H1 (cell line): Measurements from ENCODE around the gene NR5A2. TPM values are rescaled to one million over a fixed set of nuclear protein-coding genes. Genes with fewer than 3 reads are reported as not detected.

ENCODE experiments used
- KDM4A ChIP-seq: IDR thresholded peaks from one replicate; pipeline ENCODE4 v1.7.1; 2012; ENCODE audit warnings: low read depth, mild to moderate bottlenecking, moderate library complexity, low read length, inconsistent platforms; ENCODE audit not compliant: severe bottlenecking
- PHF8 ChIP-seq: fragments of 200-600 bp; sonication (generic); conservative IDR thresholded peaks from 2 replicates; pipeline ENCODE4 v1.7.1; 2012; ENCODE audit warnings: low read depth, mild to moderate bottlenecking, inconsistent platforms, low read length, moderate library complexity
- RFX5 ChIP-seq: IDR thresholded peaks from 2 replicates; pipeline ENCODE4 v1.6.1; 2011; ENCODE audit warnings: low read depth, low read length, improper control_type of control experiment, borderline replicate concordance
- RXRA ChIP-seq: IDR thresholded peaks from 2 replicates; pipeline ENCODE4 v1.6.1; 2011; ENCODE audit warnings: low read depth, mild to moderate bottlenecking, low read length, moderate library complexity; ENCODE audit not compliant: insufficient read depth
- SIN3A ChIP-seq, 2 experiments: IDR thresholded peaks in 1 of 2; conservative IDR thresholded peaks in 1 of 2; 2 replicates each; pipeline ENCODE4 v1.6.1; 2011 to 2012; ENCODE audit warnings: low read length in 2 of 2, improper control_type of control experiment in 1 of 2, low read depth in 1 of 2, mild to moderate bottlenecking in 1 of 2
- SIX5 ChIP-seq: IDR thresholded peaks from 2 replicates; pipeline ENCODE4 v1.6.1; 2011; ENCODE audit warnings: mild to moderate bottlenecking, low read depth, low read length
- SP4 ChIP-seq: IDR thresholded peaks from 2 replicates; pipeline ENCODE4 v1.6.1; 2012; ENCODE audit warnings: low read length, inconsistent platforms
- SRF ChIP-seq: IDR thresholded peaks from 2 replicates; pipeline ENCODE4 v1.6.1; 2011; ENCODE audit warnings: mild to moderate bottlenecking, low read depth, low read length, moderate library complexity
- SUZ12 ChIP-seq: fragments of 200-600 bp; sonication (generic); IDR thresholded peaks from 2 replicates; pipeline ENCODE4 v1.6.1; 2012; ENCODE audit warnings: mild to moderate bottlenecking, inconsistent platforms, low read length, moderate library complexity, mixed read lengths
- YY1 ChIP-seq: IDR thresholded peaks from 2 replicates; pipeline ENCODE4 v1.6.1; 2011; ENCODE audit warnings: low read depth, mild to moderate bottlenecking, low read length
- polyA plus RNA-seq, 7 experiments: library from polyadenylated mRNA; depleted of rRNA in 3 of 7; stranded (reverse) in 5 of 7; unstranded in 2 of 7; fragments of >200 nt in 5 of 7; fragments of 200-250 nt in 2 of 7; gene quantifications; 1 replicate in 5 of 7; 2 replicates in 1 of 7; 4 replicates in 1 of 7; pipeline versions ENCODE4 v1.2.1 to v1.2.3, GENCODE V29; 2011 to 2013; ENCODE audit warnings: missing spikeins in 2 of 7, mixed read lengths in 2 of 7
- total RNA-seq: library from RNA; stranded (reverse); fragmentation: NEBNext Ultra II Directional; extraction: Animal tissue kit (Norgen Biotek cat#: 25700); gene quantifications from 2 replicates; pipeline ENCODE4 v1.2.1, GENCODE V29; 2021
- TF ChIP-seq, protein P1 (sequence below): fragments of 300-600 bp; sonication (generic); IDR thresholded peaks from 2 replicates; pipeline ENCODE4 v1.7.1; 2012; ENCODE audit warnings: low read length, moderate library complexity, mild to moderate bottlenecking, inconsistent platforms; ENCODE audit not compliant: insufficient replicate concordance

NR5A2 gene
- total and polyA plus RNA-seq, 2 of the 8 experiments (the other 6 are each of a cell fraction or from before 2014, with no cell fraction given), result 1.7 to 11.6 TPM

DNA sequence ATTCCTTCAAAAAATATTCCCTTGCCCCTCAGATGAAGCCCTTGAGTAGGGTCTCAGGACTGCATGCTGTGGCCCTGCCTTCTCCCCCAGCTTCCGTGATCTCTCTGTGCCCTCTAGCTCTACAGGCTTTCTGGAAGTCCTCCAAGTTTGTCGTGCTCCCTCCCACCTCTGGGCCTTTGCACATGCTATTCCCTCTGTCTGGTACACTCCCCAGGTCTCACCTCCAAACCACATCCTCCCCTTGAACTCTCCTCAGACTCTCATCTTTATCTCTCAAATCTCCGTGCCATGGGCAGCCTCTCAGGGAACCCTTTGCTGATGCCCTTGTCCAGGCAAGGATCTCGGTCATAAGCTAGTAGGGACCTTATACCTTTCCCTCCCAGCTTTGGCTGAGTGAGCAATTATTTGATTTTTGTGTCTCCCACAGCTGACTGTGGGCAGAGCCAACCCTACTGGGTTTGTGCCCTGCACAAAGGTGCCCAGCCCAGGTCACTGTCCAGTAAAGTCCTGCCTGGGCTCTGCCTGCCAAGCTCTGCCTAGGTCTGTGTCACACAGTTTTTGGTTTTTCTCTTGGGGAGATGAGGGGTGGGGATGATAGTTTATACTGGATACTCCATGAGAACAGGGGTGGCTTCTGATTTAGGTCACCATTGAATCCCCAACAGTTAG is 194.2 kb downstream of the NR5A2 start (continued):
- TF ChIP-seq, protein P1, sequence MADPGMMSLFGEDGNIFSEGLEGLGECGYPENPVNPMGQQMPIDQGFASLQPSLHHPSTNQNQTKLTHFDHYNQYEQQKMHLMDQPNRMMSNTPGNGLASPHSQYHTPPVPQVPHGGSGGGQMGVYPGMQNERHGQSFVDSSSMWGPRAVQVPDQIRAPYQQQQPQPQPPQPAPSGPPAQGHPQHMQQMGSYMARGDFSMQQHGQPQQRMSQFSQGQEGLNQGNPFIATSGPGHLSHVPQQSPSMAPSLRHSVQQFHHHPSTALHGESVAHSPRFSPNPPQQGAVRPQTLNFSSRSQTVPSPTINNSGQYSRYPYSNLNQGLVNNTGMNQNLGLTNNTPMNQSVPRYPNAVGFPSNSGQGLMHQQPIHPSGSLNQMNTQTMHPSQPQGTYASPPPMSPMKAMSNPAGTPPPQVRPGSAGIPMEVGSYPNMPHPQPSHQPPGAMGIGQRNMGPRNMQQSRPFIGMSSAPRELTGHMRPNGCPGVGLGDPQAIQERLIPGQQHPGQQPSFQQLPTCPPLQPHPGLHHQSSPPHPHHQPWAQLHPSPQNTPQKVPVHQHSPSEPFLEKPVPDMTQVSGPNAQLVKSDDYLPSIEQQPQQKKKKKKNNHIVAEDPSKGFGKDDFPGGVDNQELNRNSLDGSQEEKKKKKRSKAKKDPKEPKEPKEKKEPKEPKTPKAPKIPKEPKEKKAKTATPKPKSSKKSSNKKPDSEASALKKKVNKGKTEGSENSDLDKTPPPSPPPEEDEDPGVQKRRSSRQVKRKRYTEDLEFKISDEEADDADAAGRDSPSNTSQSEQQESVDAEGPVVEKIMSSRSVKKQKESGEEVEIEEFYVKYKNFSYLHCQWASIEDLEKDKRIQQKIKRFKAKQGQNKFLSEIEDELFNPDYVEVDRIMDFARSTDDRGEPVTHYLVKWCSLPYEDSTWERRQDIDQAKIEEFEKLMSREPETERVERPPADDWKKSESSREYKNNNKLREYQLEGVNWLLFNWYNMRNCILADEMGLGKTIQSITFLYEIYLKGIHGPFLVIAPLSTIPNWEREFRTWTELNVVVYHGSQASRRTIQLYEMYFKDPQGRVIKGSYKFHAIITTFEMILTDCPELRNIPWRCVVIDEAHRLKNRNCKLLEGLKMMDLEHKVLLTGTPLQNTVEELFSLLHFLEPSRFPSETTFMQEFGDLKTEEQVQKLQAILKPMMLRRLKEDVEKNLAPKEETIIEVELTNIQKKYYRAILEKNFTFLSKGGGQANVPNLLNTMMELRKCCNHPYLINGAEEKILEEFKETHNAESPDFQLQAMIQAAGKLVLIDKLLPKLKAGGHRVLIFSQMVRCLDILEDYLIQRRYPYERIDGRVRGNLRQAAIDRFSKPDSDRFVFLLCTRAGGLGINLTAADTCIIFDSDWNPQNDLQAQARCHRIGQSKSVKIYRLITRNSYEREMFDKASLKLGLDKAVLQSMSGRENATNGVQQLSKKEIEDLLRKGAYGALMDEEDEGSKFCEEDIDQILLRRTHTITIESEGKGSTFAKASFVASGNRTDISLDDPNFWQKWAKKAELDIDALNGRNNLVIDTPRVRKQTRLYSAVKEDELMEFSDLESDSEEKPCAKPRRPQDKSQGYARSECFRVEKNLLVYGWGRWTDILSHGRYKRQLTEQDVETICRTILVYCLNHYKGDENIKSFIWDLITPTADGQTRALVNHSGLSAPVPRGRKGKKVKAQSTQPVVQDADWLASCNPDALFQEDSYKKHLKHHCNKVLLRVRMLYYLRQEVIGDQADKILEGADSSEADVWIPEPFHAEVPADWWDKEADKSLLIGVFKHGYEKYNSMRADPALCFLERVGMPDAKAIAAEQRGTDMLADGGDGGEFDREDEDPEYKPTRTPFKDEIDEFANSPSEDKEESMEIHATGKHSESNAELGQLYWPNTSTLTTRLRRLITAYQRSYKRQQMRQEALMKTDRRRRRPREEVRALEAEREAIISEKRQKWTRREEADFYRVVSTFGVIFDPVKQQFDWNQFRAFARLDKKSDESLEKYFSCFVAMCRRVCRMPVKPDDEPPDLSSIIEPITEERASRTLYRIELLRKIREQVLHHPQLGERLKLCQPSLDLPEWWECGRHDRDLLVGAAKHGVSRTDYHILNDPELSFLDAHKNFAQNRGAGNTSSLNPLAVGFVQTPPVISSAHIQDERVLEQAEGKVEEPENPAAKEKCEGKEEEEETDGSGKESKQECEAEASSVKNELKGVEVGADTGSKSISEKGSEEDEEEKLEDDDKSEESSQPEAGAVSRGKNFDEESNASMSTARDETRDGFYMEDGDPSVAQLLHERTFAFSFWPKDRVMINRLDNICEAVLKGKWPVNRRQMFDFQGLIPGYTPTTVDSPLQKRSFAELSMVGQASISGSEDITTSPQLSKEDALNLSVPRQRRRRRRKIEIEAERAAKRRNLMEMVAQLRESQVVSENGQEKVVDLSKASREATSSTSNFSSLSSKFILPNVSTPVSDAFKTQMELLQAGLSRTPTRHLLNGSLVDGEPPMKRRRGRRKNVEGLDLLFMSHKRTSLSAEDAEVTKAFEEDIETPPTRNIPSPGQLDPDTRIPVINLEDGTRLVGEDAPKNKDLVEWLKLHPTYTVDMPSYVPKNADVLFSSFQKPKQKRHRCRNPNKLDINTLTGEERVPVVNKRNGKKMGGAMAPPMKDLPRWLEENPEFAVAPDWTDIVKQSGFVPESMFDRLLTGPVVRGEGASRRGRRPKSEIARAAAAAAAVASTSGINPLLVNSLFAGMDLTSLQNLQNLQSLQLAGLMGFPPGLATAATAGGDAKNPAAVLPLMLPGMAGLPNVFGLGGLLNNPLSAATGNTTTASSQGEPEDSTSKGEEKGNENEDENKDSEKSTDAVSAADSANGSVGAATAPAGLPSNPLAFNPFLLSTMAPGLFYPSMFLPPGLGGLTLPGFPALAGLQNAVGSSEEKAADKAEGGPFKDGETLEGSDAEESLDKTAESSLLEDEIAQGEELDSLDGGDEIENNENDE, result no peak
- TF ChIP-seq RXRA (no peak), PHF8 (no peak), RFX5 (no peak), SIN3A (conservative IDR thresholded peaks at IDR 0.05 in 1 of 2, IDR thresholded peaks at IDR 0.05 in 1 of 2; ENCODE audit: low read depth in 1 of 2, low read length in 2 of 2) (no peak), YY1 (no peak), SRF (no peak), SUZ12 (no peak), SP4 (no peak), SIX5 (no peak), KDM4A (no peak)
